H1 (cell line): Measurements from ENCODE around the gene TOMM34. TPM values are rescaled to one million over a fixed set of nuclear protein-coding genes. Genes with fewer than 3 reads are reported as not detected.

Experiments
- ATF3 ChIP-seq: IDR thresholded peaks from 2 replicates; pipeline ENCODE4 v1.6.1; 2011; ENCODE audit warnings: low read depth, mild to moderate bottlenecking, low read length; ENCODE audit not compliant: insufficient read depth
- FOSL1 ChIP-seq: IDR thresholded peaks from 2 replicates; pipeline ENCODE4 v1.6.1; 2011; ENCODE audit warnings: mild to moderate bottlenecking, low read depth, low read length, moderate library complexity; ENCODE audit not compliant: insufficient read depth
- GABPA ChIP-seq: IDR thresholded peaks from 2 replicates; pipeline ENCODE4 v1.6.1; 2011; ENCODE audit warnings: mild to moderate bottlenecking, low read length, moderate library complexity, borderline replicate concordance; ENCODE audit not compliant: insufficient read depth
- polyA plus RNA-seq, 7 experiments: library from polyadenylated mRNA; depleted of rRNA in 3 of 7; stranded (reverse) in 5 of 7; unstranded in 2 of 7; fragments of >200 nt in 5 of 7; fragments of 200-250 nt in 2 of 7; gene quantifications; 1 replicate in 5 of 7; 2 replicates in 1 of 7; 4 replicates in 1 of 7; pipeline versions ENCODE4 v1.2.1 to v1.2.3, GENCODE V29; 2011 to 2013; ENCODE audit warnings: missing spikeins in 2 of 7, mixed read lengths in 2 of 7
- total RNA-seq: library from RNA; stranded (reverse); fragmentation: NEBNext Ultra II Directional; extraction: Animal tissue kit (Norgen Biotek cat#: 25700); gene quantifications from 2 replicates; pipeline ENCODE4 v1.2.1, GENCODE V29; 2021

Gene TOMM34
- total and polyA plus RNA-seq, 2 of the 8 experiments (the other 6 are each of a cell fraction or from before 2014, with no cell fraction given), result 32.1 to 35.1 TPM

- TF ChIP-seq ATF3 (no peak), GABPA (no peak), FOSL1 (no peak)
Observed at GRCh38 chr20:45008521-45009049, 48.4 kb upstream of the TOMM34 start (continued).
